ENCODE data around the gene CCNF. TPM values are rescaled to one million over a fixed set of nuclear protein-coding genes. Genes with fewer than 3 reads are reported as not detected.

CCNF gene
- total and polyA plus RNA-seq, 2 of the 8 experiments (the other 6 are each of a cell fraction or from before 2014, with no cell fraction given): 15.4 to 54.3 TPM

DNA sequence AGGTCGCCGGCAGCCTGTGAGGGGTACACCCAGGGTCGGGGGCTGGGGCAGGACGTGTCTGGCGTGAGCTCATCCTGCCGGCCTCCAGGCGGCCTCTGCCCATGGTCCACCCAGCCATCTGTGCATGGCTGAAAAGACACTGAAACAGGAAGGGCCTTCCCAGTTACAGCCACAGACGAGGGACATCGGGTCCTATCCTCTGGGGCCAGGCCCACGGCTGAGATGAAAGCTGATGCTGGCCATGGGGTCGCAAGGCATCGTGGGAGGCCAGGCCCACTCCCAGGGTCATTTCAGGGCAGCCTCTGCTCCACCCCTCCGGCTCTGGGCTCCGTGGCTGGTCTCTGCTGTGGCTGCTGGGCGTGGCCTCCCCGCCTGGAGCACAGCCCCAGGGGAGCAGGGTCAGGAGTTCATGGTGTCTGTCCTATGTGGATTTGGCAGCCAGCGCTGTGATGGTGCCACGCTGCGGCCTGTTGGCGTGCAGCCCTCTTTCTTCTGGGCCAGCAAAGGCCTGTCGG, 67.9 kb downstream of the CCNF start:
- DNase-seq (ENCODE audit: low read depth in 1 of 2, low spot score in 2 of 2): no peak
- Histone ChIP-seq H4K5ac (ENCODE audit: insufficient read length, low read depth, low read length) (no peak overlapping the region), H2BK15ac (ENCODE audit: low read length) (no peak overlapping the region), H4K8ac (ENCODE audit: extremely low read depth, insufficient read depth, low read length) (no peak overlapping the region), H3K79me1 (ENCODE audit: low read depth, low read length) (no peaks in the 10 kb centered on the region; the same call in 1 of the 2 replicates), H3K27ac (ENCODE audit: low read depth, low read length) (no peak overlapping the region), H3K4me1 (replicated peaks in 1 of 4; ENCODE audit: control insufficient read depth in 3 of 4, insufficient read depth in 4 of 4, low read length in 3 of 4) (peaks cover 0 to 13% (median 8%) of the 10 kb centered on the region in 4 experiments; a peak in 6 of 7 replicates), H3K79me2 (ENCODE audit: control insufficient read depth in 1 of 2, insufficient read depth in 2 of 2, low read length in 2 of 2) (no peaks in the 10 kb centered on the region), H3K56ac (replicated peaks; ENCODE audit: insufficient read length, low read depth, low read length) (no peak overlapping the region), H3K4me3 (ENCODE audit: extremely low read depth in 1 of 4, insufficient read depth in 2 of 4, low read depth in 3 of 4, low read length in 4 of 4) (no peak overlapping the region), H3K9ac (replicated peaks in 1 of 4; ENCODE audit: extremely low read depth in 1 of 4, low read depth in 3 of 4, low read length in 3 of 4) (no peak overlapping the region), H3K18ac (ENCODE audit: extremely low read depth, low read length) (no peak overlapping the region), H3K4me2 (ENCODE audit: insufficient read depth in 1 of 2, low read depth in 2 of 2, low read length in 2 of 2) (no peak overlapping the region), H3K4ac (replicated peaks; ENCODE audit: insufficient read length, low read depth, low read length) (no peak overlapping the region), H3K23ac (ENCODE audit: insufficient read length) (no peak overlapping the region), H3K9me3 (ENCODE audit: insufficient read depth in 2 of 2, low read depth in 1 of 2, low read length in 1 of 2) (no peaks in the 10 kb centered on the region), H3K36me3 (ENCODE audit: control insufficient read depth in 2 of 4, insufficient read depth in 4 of 4, low read length in 3 of 4) (peaks cover 0 to 15% (median 4%) of the 10 kb centered on the region in 4 experiments; a peak in 4 of 8 replicates), H2AK5ac (ENCODE audit: low read depth, low read length) (no peak overlapping the region), H2BK5ac (ENCODE audit: low read depth, low read length) (no peak overlapping the region), H2BK12ac (ENCODE audit: low read depth, low read length) (no peak overlapping the region), H2BK20ac (ENCODE audit: low read length) (no peak overlapping the region), H3K23me2 (ENCODE audit: low read depth, low read length) (no peaks in the 10 kb centered on the region), H4K20me1 (replicated peaks in 1 of 2; ENCODE audit: control insufficient read depth in 1 of 2, insufficient read depth in 2 of 2, low read length in 2 of 2) (peaks cover 2 to 6% of the 10 kb centered on the region in 2 experiments), H3K14ac (ENCODE audit: insufficient read length) (no peak overlapping the region), H2AFZ (ENCODE audit: low read length) (no peak overlapping the region), H3K27me3 (replicated peaks in 1 of 4; ENCODE audit: control insufficient read depth in 3 of 4, extremely low read depth in 1 of 4, insufficient read depth in 3 of 4, low read length in 3 of 4) (no peaks in the 10 kb centered on the region; a peak in 1 of 7 replicates), H2BK120ac (replicated peaks; ENCODE audit: low read depth, low read length) (no peak overlapping the region), H4K91ac (replicated peaks; ENCODE audit: insufficient read length, low read length) (no peak overlapping the region)
- POLR2A ChIA-PET (ENCODE audit: partially characterized antibody): interaction anchor here (1.6 to 2.1 kb wide), 2 partner anchors 16 to 275 kb away, joined by 3 to 5 read pairs; partner anchors contain the start of gene ATP6V0C
- FAIRE-seq: no peak
- TF ChIP-seq KDM4A (IDR thresholded peaks at IDR 0.05; ENCODE audit: low read depth, low read length, severe bottlenecking): no peak
- CTCF ChIA-PET (ENCODE audit: partially characterized antibody): interaction anchor here (0.8 to 1.4 kb wide), 6 partner anchors 10 to 252 kb away, joined by 3 to 4 read pairs (median 4); partner anchors contain the start of gene TEDC2
- 92% methylated on average over 21 of the region's 21 CpGs; no CpG with 5 or more reads in 1 of the 2 experiments for WGBS, 2 experiments (ENCODE audit: extremely low coverage in 1 of 2, insufficient coverage in 1 of 2, insufficient read length in 1 of 2, insufficient replicate concordance in 2 of 2, low coverage in 1 of 2, low lambda C conversion rate in 2 of 2, missing lambda C conversion rate in 1 of 2)
